Choroid plexus epithelial cell (primary cell): Measurements from ENCODE around the gene TEDC2.
A peak's percentile ranks its signal among the peaks of the same experiment; 100 is the strongest.

ENCODE experiments used
- DNase-seq: peaks from one replicate; pipeline ENCODE4 v3.0.0-alpha.2; 2010; ENCODE audit warnings: low read depth
- H3K4me3 ChIP-seq: 2 replicates; pipeline ENCODE4 v1.5.1; 2011; ENCODE audit warnings: low read depth, mild to moderate bottlenecking, control low read depth, low read length, moderate library complexity
- TF ChIP-seq, protein P1 (sequence below): conservative IDR thresholded peaks from 2 replicates; pipeline ENCODE4 v1.5.1; 2011; ENCODE audit warnings: low read depth, mild to moderate bottlenecking, control low read depth, inconsistent platforms, low read length, moderate library complexity

The TEDC2 gene

DNA sequence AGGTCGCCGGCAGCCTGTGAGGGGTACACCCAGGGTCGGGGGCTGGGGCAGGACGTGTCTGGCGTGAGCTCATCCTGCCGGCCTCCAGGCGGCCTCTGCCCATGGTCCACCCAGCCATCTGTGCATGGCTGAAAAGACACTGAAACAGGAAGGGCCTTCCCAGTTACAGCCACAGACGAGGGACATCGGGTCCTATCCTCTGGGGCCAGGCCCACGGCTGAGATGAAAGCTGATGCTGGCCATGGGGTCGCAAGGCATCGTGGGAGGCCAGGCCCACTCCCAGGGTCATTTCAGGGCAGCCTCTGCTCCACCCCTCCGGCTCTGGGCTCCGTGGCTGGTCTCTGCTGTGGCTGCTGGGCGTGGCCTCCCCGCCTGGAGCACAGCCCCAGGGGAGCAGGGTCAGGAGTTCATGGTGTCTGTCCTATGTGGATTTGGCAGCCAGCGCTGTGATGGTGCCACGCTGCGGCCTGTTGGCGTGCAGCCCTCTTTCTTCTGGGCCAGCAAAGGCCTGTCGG lies 37.3 kb downstream of the TEDC2 start:
- DNase-seq: no peak
- TF ChIP-seq, protein P1, sequence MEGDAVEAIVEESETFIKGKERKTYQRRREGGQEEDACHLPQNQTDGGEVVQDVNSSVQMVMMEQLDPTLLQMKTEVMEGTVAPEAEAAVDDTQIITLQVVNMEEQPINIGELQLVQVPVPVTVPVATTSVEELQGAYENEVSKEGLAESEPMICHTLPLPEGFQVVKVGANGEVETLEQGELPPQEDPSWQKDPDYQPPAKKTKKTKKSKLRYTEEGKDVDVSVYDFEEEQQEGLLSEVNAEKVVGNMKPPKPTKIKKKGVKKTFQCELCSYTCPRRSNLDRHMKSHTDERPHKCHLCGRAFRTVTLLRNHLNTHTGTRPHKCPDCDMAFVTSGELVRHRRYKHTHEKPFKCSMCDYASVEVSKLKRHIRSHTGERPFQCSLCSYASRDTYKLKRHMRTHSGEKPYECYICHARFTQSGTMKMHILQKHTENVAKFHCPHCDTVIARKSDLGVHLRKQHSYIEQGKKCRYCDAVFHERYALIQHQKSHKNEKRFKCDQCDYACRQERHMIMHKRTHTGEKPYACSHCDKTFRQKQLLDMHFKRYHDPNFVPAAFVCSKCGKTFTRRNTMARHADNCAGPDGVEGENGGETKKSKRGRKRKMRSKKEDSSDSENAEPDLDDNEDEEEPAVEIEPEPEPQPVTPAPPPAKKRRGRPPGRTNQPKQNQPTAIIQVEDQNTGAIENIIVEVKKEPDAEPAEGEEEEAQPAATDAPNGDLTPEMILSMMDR: no peak
- no peak overlapping the region for H3K4me3 ChIP-seq

DNA sequence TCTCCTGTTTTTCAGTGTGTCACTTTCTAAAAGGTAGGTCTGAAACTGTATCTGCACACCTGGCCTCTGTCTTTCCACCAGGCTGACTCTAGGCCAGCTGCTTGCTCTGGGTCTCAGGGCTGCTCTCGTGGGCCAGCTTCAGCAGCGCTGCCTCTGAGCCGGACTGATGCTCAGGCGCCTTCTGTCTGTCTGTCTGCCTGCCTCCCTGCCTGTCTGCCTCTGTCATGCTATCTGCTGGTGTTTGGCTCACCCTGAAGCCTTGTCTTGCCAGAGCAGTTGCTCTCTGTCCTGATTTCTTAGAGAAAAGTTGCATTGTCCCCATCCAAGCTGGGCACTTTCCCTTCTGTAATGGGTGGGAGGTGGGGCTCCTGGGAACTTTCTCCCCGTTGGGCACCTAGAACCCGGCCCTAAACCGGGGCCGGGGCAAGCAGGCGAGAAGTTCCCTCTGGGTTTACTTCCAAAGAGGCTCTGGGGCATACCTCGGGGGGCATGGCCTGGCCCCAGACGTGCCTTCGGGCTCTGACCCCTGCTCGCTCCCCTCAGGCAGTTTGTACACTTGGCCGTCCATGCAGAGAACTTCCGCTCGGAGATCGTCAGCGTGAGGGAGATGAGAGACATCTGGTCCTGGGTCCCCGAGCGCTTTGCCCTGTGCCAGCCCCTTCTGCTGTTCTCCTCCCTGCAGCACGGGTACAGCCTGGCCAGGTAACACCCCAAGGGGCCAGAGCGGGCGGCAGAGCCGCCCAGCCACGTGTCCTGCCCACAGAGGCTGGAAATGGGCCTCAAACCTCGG lies 38.0 kb downstream of the TEDC2 start:
- H3K4me3 ChIP-seq: no peak overlapping the region
- TF ChIP-seq, protein P1: no peak
- DNase-seq: no peak

DNA sequence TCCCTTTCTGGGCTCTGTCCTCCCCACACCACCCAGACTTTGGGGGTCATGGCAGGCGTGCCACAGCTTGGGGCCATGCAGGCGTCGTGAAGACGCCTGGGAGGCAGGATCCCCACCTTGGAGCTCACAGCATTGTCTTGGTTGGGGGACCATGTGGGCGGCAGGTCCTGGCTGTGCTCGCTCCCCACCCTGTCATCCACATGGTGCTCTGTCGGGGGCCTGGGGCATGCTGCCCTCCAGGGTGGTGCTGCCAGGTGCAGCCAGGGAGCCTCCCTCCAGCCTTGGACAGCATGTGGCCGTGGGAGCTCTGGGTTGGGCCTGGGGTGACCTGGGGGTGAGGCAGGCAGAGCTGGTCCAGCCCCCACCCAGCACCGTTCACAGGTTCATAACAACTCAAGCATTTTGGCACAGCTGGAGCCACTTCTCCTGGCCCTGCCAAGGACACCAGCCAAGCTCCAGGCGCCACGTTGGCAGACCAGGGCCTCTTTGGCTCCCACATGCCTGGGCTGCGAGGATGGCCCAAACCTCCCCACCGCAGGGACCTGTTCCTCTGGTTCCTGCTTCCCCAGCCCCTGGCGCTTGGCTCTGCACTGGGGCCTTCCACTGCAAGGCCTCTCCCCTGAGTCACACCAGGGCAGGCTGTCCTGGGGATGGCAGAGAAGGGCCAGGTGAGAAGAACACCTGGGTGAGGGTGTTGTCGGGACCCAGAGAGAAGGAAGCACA lies 38.8 kb downstream of the TEDC2 start:
- no peak for DNase-seq
- TF ChIP-seq, protein P1: no peak
- no peak overlapping the region for H3K4me3 ChIP-seq

- no peak overlapping the region for H3K4me3 ChIP-seq
- TF ChIP-seq, protein P1: no peak
- no peak for DNase-seq
These were observed 39.5 kb downstream of the TEDC2 start for GRCh38 chr16:2499454-2499853.

GRCh38 chr16:2499890-2500429 lies 40.1 kb downstream of the TEDC2 start:
- no peak overlapping the region for H3K4me3 ChIP-seq
- TF ChIP-seq, protein P1: no peak
- DNase-seq: no peak

DNA sequence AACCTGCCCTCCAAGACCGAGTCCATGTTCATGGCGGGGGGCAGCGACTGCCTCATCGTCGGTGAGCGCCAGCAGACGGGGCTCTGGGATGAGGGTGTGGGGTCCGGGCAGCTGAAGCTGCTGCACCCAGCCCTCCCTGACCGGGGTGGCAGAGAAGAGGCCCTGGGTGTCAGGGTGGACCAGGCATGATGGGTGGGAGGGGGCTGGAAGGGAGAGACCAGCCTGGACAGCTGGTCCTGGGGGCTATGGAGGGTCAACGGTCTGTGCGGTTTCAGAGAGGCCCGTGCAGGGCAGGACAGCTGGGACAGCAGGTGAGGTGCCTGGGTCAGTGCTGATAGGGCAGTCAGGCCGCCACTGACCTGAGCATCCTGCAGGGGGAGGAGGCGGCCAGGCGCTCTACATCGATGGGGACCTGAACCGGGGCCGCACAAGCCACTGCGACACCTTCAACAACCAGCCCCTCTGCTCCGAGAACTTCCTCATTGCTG lies 40.6 kb downstream of the TEDC2 start:
- TF ChIP-seq, protein P1: peak; percentile 2
- H3K4me3 ChIP-seq: no peak overlapping the region
- no peak for DNase-seq
